AG04449 (cell line): ENCODE results near the gene STOML1.

ENCODE experiments used
- CTCF ChIA-PET: fragments of 350-600 bp; formaldehyde crosslinking; extraction: SDS; loops from one replicate; lab custom pipeline; 2021; ENCODE audit warnings: antibody characterized with exemption; lab: Yijun Ruan, JAX
- POLR2A ChIA-PET: fragments of 400-600, 350-600 bp; formaldehyde crosslinking; extraction: SDS; loops from one replicate; lab custom pipeline; 2020; ENCODE audit warnings: antibody characterized with exemption, inconsistent platforms; lab: Yijun Ruan, JAX
- DNase-seq: peaks from one replicate; pipeline ENCODE4 v3.0.0-alpha.2; 2010; ENCODE audit warnings: low read depth, low spot score
- H3K4me3 ChIP-seq: 2 replicates; pipeline ENCODE4 v1.5.1; 2011; ENCODE audit warnings: low read depth, mild to moderate bottlenecking, control low read depth, low read length
- CTCF ChIP-seq: IDR thresholded peaks from one replicate; pipeline ENCODE4 v1.5.1; 2011; ENCODE audit warnings: mild to moderate bottlenecking, moderate library complexity, low read length, control low read depth, inconsistent platforms; ENCODE audit not compliant: insufficient read depth; ENCODE audit errors: missing control alignments

Gene STOML1

GRCh38 chr15:73987250-73987649 is 4.8 kb downstream of the STOML1 start:
- TF ChIP-seq CTCF: no peak
- no peak overlapping the region for H3K4me3 ChIP-seq
- CTCF ChIA-PET: interaction anchor here (1.4 to 11.3 kb wide), 5 partner anchors 15 to 320 kb away, joined by 3 to 126 read pairs (median 11); no protein-coding TSS in a partner anchor
- no peak for DNase-seq
- POLR2A ChIA-PET: no interaction called here

GRCh38 chr15:73986776-73987056 is 5.4 kb downstream of the STOML1 start:
- no peak for TF ChIP-seq CTCF
- ChIA-PET CTCF (interaction anchor here (1.4 to 11.3 kb wide), 4 partner anchors 14 to 321 kb away, joined by 3 to 112 read pairs (median 11); no protein-coding TSS in a partner anchor), POLR2A (no interaction called here)
- no peak for DNase-seq
- no peak overlapping the region for H3K4me3 ChIP-seq

- CTCF ChIA-PET: interaction anchor here (1.4 to 11.3 kb wide), 5 partner anchors 14 to 321 kb away, joined by 3 to 112 read pairs (median 7); no protein-coding TSS in a partner anchor
- POLR2A ChIA-PET: interaction anchor here (1.6 kb wide), 1 partner anchor 8 kb away, joined by 6 read pairs; the partner anchor contains the start of gene PML
- H3K4me3 ChIP-seq: no peak overlapping the region
- no peak for DNase-seq
- TF ChIP-seq CTCF: no peak
These were observed 5.9 kb downstream of the STOML1 start for GRCh38 chr15:73986055-73986775.

GRCh38 chr15:73985101-73985873 is 6.8 kb downstream of the STOML1 start:
- no peak for TF ChIP-seq CTCF
- POLR2A ChIA-PET: interaction anchor here (1.6 kb wide), 1 partner anchor 9 kb away, joined by 6 read pairs; the partner anchor contains the start of gene PML
- no peak overlapping the region for H3K4me3 ChIP-seq
- CTCF ChIA-PET: interaction anchor here (1.8 to 11.3 kb wide), 4 partner anchors 13 to 65 kb away, joined by 5 to 112 read pairs (median 11); no protein-coding TSS in a partner anchor
- no peak for DNase-seq

GRCh38 chr15:73984208-73984979 is 7.7 kb downstream of the STOML1 start:
- H3K4me3 ChIP-seq: no peak overlapping the region
- TF ChIP-seq CTCF: no peak
- CTCF ChIA-PET: interaction anchor here (0.6 to 11.3 kb wide), 9 partner anchors 12 to 338 kb away, joined by 3 to 112 read pairs (median 6); no protein-coding TSS in a partner anchor
- DNase-seq: no peak
- POLR2A ChIA-PET: interaction anchor here (1.6 kb wide), 1 partner anchor 10 kb away, joined by 6 read pairs; the partner anchor contains the start of gene PML
